Stimulated activated CD8-positive, alpha-beta memory T cell treated with anti-CD3 and anti-CD28 coated beads, Interleukin-2, amount 100 ng/mL, for 48 hours (primary cell): ENCODE measurements around the gene ELMO1.

Source experiments
- DNase-seq, 2 donors: peaks; one replicate each; pipeline ENCODE4 v3.0.0-alpha.2; 2020; ENCODE audit warnings: low read depth in 2 of 2

ELMO1 gene

GRCh38 chr7:37467002-37467401 lies 18.3 kb upstream of the ELMO1 start:
- no peak for DNase-seq

GRCh38 chr7:37462138-37462537 lies 13.5 kb upstream of the ELMO1 start:
- no peak for DNase-seq

- DNase-seq: no peak
Measured at GRCh38 chr7:37455081-37455480, 6.4 kb upstream of the ELMO1 start.

- no peak for DNase-seq
Measured at GRCh38 chr7:37452346-37452745, 3.7 kb upstream of the ELMO1 start.

- DNase-seq: no peak
Measured at GRCh38 chr7:37450035-37450434, 1.4 kb upstream of the ELMO1 start.

GRCh38 chr7:37449621-37450020 lies 957 bp upstream of the ELMO1 start:
- no peak for DNase-seq

- DNase-seq: peak in 1 of 2 donors; percentile 27
Measured at GRCh38 chr7:37448011-37448635, 541 bp downstream of the ELMO1 start.

- no peak for DNase-seq
Measured at GRCh38 chr7:37446371-37446770, 2.3 kb downstream of the ELMO1 start.

- DNase-seq: no peak
Measured at GRCh38 chr7:37445790-37446189, 2.9 kb downstream of the ELMO1 start.

- no peak for DNase-seq
Measured at GRCh38 chr7:37445064-37445723, 3.5 kb downstream of the ELMO1 start.

GRCh38 chr7:37443627-37444026 lies 5.0 kb downstream of the ELMO1 start:
- DNase-seq: no peak

GRCh38 chr7:37442268-37442667 lies 6.4 kb downstream of the ELMO1 start:
- DNase-seq: no peak

- DNase-seq: no peak
Measured at GRCh38 chr7:37441816-37442215, 6.8 kb downstream of the ELMO1 start.

GRCh38 chr7:37441386-37441760 lies 7.3 kb downstream of the ELMO1 start:
- no peak for DNase-seq

- peak in 1 of 2 donors; percentile 10 for DNase-seq
Measured at GRCh38 chr7:37440738-37441385, 7.8 kb downstream of the ELMO1 start.

- DNase-seq: no peak
Measured at GRCh38 chr7:37439653-37440026, 9.0 kb downstream of the ELMO1 start.

GRCh38 chr7:37438906-37439652 lies 9.6 kb downstream of the ELMO1 start:
- no peak for DNase-seq

GRCh38 chr7:37435156-37435855 lies 13.4 kb downstream of the ELMO1 start:
- no peak for DNase-seq

GRCh38 chr7:37434529-37434928 lies 14.1 kb downstream of the ELMO1 start:
- no peak for DNase-seq

GRCh38 chr7:37433166-37433565 lies 15.5 kb downstream of the ELMO1 start:
- DNase-seq: no peak

GRCh38 chr7:37432281-37432920 lies 16.3 kb downstream of the ELMO1 start:
- no peak for DNase-seq
